Lower lobe of right lung (tissue), 2 donors: ENCODE measurements around the gene SCAMP5. TPM values are rescaled to one million over a fixed set of nuclear protein-coding genes. Genes with fewer than 3 reads are reported as not detected.
A peak's percentile ranks its signal among the peaks of the same experiment; 100 is the strongest.

Source experiments
- ATAC-seq, 2 donors: fragments of 200-7000 bp; cut with Tn5 transposase; one replicate each; pipeline ENCODE4 v1.9.1; 2020 to 2022; ENCODE audit warnings: mild to moderate bottlenecking in 2 of 2, moderate library complexity in 2 of 2
- DNase-seq: peaks from one replicate; pipeline ENCODE4 v3.0.0-alpha.2; 2020
- H3K27ac ChIP-seq: fragments of 200-600 bp; one replicate; pipeline ENCODE4 v1.8.0; 2022
- H3K27me3 ChIP-seq: fragments of 200-600 bp; one replicate; pipeline ENCODE4 v1.8.0; 2022; ENCODE audit warnings: low read depth
- H3K36me3 ChIP-seq: fragments of 200-600 bp; one replicate; pipeline ENCODE4 v1.8.0; 2022; ENCODE audit warnings: mild to moderate bottlenecking
- H3K4me1 ChIP-seq: fragments of 200-600 bp; one replicate; pipeline ENCODE4 v1.8.0; 2022
- H3K4me3 ChIP-seq: fragments of 200-600 bp; one replicate; pipeline ENCODE4 v1.8.0; 2022; ENCODE audit warnings: mild to moderate bottlenecking
- H3K9me3 ChIP-seq: fragments of 200-600 bp; one replicate; pipeline ENCODE4 v1.8.0; 2022
- intact Hi-C: fragments of 100-400 bp; cut with DNase I; formaldehyde crosslinking; loops from one replicate; pipeline ENCODE4 v1.11.0; 2022
- total RNA-seq: library from RNA; stranded (reverse); fragmentation: NEBNext Ultra II Directional; extraction: Animal tissue kit (Norgen Biotek cat#: 25700); gene quantifications from one replicate; pipeline ENCODE4 v1.2.1, GENCODE V29; 2021
- TF ChIP-seq, protein P1 (sequence below): fragments of 200-600 bp; IDR thresholded peaks from one replicate; pipeline ENCODE4 v1.8.0; 2022; ENCODE audit warnings: antibody characterized with exemption, mild to moderate bottlenecking
- donor health status: DM: no; HTN: yes; CAD: no; lungs with severe emphysema.

Gene SCAMP5
- total RNA-seq, 1 donor from 2014 or later = 1.9 TPM

DNA sequence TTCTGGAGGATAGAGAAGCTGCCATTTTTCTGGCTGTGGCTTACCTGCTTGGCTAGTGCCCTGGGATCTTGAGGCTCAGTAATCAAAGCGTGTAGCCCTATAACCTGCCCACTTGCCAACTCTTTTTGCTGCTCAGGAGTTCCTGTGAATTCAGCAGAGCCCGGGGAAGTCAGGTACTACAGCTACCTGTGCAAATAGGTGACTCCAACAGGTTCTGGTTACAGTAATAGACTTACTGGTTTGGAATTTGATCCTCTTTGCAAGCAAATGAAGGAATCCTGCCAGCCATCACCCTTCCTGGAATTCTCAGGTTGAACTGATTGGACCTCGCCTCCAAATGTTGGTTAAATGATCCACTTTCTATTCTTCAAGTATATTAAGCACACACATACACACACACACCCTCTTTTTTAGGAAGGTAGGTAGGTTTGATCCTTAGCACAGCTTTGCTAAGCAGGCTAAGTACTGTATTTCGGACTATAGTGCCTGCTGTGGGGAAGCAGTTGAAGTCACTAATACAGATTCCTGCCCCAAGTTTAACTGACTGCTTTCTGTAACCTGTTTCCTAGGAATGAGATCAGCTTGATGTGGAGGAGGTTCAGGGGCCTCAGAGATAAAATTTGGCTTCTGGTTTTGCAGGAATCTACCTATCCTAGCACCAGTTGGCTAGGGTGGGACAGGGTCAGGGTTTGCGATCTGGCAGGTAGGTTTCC, 30.3 kb downstream of the SCAMP5 start:
- H3K4me3 ChIP-seq = no peak overlapping the region
- H3K9me3 ChIP-seq = no peaks in the 10 kb centered on the region
- ATAC-seq (no peak), DNase-seq (no peak)
- H3K27ac ChIP-seq = no peak overlapping the region
- no peaks in the 10 kb centered on the region for H3K36me3 ChIP-seq
- intact Hi-C loops = loop anchor here (5.0 kb wide), 1 partner anchor 182 kb away; no protein-coding TSS in a partner anchor
- peaks cover 38% of the 10 kb centered on the region for H3K4me1 ChIP-seq
- no peaks in the 10 kb centered on the region for H3K27me3 ChIP-seq
- TF ChIP-seq, protein P1, sequence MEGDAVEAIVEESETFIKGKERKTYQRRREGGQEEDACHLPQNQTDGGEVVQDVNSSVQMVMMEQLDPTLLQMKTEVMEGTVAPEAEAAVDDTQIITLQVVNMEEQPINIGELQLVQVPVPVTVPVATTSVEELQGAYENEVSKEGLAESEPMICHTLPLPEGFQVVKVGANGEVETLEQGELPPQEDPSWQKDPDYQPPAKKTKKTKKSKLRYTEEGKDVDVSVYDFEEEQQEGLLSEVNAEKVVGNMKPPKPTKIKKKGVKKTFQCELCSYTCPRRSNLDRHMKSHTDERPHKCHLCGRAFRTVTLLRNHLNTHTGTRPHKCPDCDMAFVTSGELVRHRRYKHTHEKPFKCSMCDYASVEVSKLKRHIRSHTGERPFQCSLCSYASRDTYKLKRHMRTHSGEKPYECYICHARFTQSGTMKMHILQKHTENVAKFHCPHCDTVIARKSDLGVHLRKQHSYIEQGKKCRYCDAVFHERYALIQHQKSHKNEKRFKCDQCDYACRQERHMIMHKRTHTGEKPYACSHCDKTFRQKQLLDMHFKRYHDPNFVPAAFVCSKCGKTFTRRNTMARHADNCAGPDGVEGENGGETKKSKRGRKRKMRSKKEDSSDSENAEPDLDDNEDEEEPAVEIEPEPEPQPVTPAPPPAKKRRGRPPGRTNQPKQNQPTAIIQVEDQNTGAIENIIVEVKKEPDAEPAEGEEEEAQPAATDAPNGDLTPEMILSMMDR = no peak

DNA sequence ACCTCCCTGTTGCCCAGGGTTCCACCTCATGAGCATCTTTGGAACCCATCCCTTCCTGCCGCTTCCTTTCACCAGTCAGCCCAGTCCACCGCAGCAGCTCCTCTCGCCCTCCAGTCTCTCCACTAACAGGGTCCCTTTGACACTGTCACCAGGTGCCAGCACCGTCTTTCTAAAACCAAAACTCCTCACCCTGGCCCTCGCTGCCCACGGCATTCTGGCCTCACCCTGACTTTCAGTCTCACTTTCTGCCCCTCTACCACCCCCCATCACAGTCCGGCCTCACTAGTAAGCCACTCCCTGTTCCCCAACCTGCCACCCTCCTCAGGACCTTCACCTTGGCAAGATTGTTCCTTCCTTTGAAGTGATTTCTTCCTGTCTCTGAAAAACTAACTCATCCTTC, 32.2 kb downstream of the SCAMP5 start:
- ATAC-seq (no peak), DNase-seq (no peak)
- no peaks in the 10 kb centered on the region for H3K9me3 ChIP-seq
- no peak overlapping the region for H3K27ac ChIP-seq
- intact Hi-C loops = loop anchor here (5.0 kb wide), 1 partner anchor 180 kb away; no protein-coding TSS in a partner anchor
- peaks cover 56% of the 10 kb centered on the region for H3K4me1 ChIP-seq
- H3K4me3 ChIP-seq = no peak overlapping the region
- H3K27me3 ChIP-seq = no peaks in the 10 kb centered on the region
- TF ChIP-seq, protein P1 = no peak
- no peaks in the 10 kb centered on the region for H3K36me3 ChIP-seq

DNA sequence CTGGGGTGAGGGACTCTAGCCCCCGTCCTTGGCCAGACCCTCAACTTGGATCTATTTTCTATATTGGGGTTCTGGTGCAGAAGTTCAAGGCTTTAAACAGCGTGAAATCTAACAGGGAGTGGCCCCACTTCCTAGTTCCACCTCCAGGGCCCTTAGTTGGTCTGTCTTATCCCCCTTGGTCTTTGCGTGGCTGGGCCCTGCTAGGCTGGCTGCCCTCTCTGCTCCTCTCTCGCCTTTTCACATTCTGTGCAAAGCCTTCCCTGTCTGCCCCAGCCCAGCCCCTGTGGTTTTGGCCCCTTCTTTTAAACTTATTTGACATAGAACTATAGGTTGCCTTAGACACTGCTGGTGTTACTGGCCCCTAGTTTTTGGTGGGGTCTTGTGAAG, 33.6 kb downstream of the SCAMP5 start:
- Histone ChIP-seq H3K9me3 (no peaks in the 10 kb centered on the region), H3K4me3 (no peak overlapping the region), H3K4me1 (peaks cover 55% of the 10 kb centered on the region), H3K36me3 (no peaks in the 10 kb centered on the region), H3K27me3 (no peaks in the 10 kb centered on the region), H3K27ac (no peak overlapping the region)
- TF ChIP-seq, protein P1 = no peak
- DNase-seq = no peak
- intact Hi-C loops = loop anchor here (5.0 kb wide), 1 partner anchor 178 kb away; no protein-coding TSS in a partner anchor
- no peak for ATAC-seq

DNA sequence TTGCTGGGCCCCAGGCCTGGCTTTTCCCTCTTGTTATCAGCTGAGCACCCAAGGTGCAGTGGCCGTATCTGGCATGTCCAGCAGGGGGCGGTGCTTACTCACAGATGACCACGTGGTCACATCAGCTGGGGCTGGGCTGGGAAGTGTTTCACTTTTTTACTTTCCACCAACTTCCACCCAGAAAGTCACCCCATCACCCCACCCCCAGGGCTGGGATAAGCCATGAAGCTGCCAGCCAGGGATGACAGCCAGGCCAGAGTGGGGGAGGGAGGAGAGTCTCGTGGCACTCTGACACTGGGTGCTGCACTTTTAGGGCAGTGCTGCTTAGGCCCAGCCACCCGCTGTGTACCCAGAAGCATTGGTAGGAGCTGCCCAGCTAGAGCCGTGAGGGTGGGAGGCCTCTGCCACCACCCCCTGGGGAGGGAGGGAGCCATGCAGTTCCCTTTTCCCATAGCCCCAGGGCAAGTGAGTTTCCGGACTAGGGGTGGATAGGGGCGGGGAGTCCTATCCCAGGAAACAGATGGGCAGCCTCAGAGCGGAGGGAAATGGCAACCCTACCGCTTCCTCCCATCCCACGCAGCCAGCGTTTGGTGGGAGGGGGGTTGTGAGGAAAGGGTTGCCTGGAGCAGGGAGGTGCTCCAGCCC, 34.1 kb downstream of the SCAMP5 start:
- peak; percentile 95 for DNase-seq
- H3K27ac ChIP-seq = peak overlapping the region; percentile 77
- H3K4me3 ChIP-seq = peak overlapping the region; percentile 35

DNA sequence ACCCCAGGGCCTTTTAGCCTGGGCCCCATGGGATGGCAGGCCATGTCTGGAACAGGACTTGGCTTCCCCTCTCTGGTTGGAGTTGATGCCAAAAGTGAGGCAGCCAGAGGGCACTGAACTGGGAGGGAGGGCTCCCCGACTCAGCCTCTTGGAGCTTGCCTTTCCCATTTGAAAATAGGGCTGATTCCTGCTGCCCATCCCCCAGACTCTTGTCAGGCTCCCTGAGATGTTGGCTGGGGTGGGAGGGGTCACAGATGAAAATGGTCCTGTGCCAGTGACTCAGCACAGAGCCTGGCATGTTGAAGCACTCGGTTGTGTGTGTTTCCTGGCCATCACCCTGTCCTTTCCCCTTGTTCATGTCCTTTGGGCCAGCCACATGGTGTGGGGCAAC, 34.7 kb downstream of the SCAMP5 start:
- H3K9me3 ChIP-seq = no peaks in the 10 kb centered on the region
- TF ChIP-seq, protein P1 = no peak
- ATAC-seq = peak; percentile 2 to 10
- intact Hi-C loops = no loop called here
- peak overlapping the region; percentile 77 for H3K27ac ChIP-seq
- H3K4me3 ChIP-seq = peak overlapping the region; percentile 35
- no peaks in the 10 kb centered on the region for H3K27me3 ChIP-seq
- H3K4me1 ChIP-seq = peaks cover 45% of the 10 kb centered on the region
- no peak for DNase-seq
- no peaks in the 10 kb centered on the region for H3K36me3 ChIP-seq

More for the DNA sequence above, 34.1 kb downstream of the SCAMP5 start:
- intact Hi-C loops = loop anchor here (5.0 kb wide), 1 partner anchor 178 kb away; no protein-coding TSS in a partner anchor
- no peaks in the 10 kb centered on the region for H3K36me3 ChIP-seq
- H3K9me3 ChIP-seq = no peaks in the 10 kb centered on the region
- peak; percentile 91 to 93 for ATAC-seq
- H3K4me1 ChIP-seq = peaks cover 50% of the 10 kb centered on the region
- TF ChIP-seq, protein P1 = peak; percentile 95
- H3K27me3 ChIP-seq = no peaks in the 10 kb centered on the region
